Peyer's patch (tissue), 4 donors: ENCODE data around the gene COLEC11. TPM values are rescaled to one million over a fixed set of nuclear protein-coding genes. Genes with fewer than 3 reads are reported as not detected.

Source experiments
- DNase-seq, 3 donors: peaks; one replicate each; pipeline ENCODE4 v3.0.0-alpha.2; 2017 to 2019
- H3K27ac ChIP-seq, 4 donors: fragments of 200-600 bp; sonication (generic); one replicate each; pipeline ENCODE4 v1.5.1; 2016 to 2019
- H3K27me3 ChIP-seq, 2 donors: fragments of 200-600 bp; sonication (generic); one replicate each; pipeline ENCODE4 v1.5.1; 2019
- H3K36me3 ChIP-seq, 3 donors: fragments of 200-600 bp; sonication (generic); one replicate each; pipeline ENCODE4 v1.5.1; 2016 to 2019
- H3K4me1 ChIP-seq, 4 donors: fragments of 200-600 bp; sonication (generic); one replicate each; pipeline ENCODE4 v1.5.1; 2016 to 2019
- H3K4me3 ChIP-seq, 4 donors: fragments of 200-600 bp; sonication (generic); 1 replicate in 3 of 4; 2 replicates in 1 of 4; pipeline ENCODE4 v1.5.1; 2016 to 2019; ENCODE audit warnings: mild to moderate bottlenecking in 1 of 4
- H3K9me3 ChIP-seq, 4 donors: fragments of 200-600 bp; sonication (generic); one replicate each; pipeline ENCODE4 v1.5.1; 2016 to 2019; ENCODE audit warnings: mild to moderate bottlenecking in 1 of 4
- CTCF ChIP-seq, 6 experiments: fragments of 450-650 bp in 4 of 6; fragments of 200-600 bp in 2 of 6; sonication (generic) in 1 of 6; IDR thresholded peaks; one replicate each; pipeline ENCODE4 v1.5.1; 2017 to 2019; ENCODE audit warnings: antibody characterized with exemption in 6 of 6, mild to moderate bottlenecking in 3 of 6, moderate library complexity in 1 of 6
- POLR2A ChIP-seq, 2 donors: fragments of 450-650 bp; IDR thresholded peaks; one replicate each; pipeline ENCODE4 v1.5.1; 2017; ENCODE audit warnings: antibody characterized with exemption in 2 of 2, mild to moderate bottlenecking in 2 of 2, moderate library complexity in 2 of 2
- total RNA-seq, 4 donors: library from RNA; depleted of rRNA; stranded (reverse); fragments of >200 nt; gene quantifications; one replicate each; pipeline ENCODE4 v1.1.0, GENCODE V29; 2016

COLEC11 gene
- total RNA-seq, 4 donors from 2014 or later: 0.70 to 5.8 (median 1.1) TPM; not detected in 1

- Histone ChIP-seq H3K27me3 (no peaks in the 10 kb centered on the region), H3K36me3 (no peaks in the 10 kb centered on the region), H3K4me1 (no peaks in the 10 kb centered on the region), H3K9me3 (no peaks in the 10 kb centered on the region), H3K27ac (no peak overlapping the region), H3K4me3 (no peak overlapping the region)
- no peak for TF ChIP-seq POLR2A (IDR thresholded peaks at IDR 0.05)
- TF ChIP-seq CTCF (IDR thresholded peaks at IDR 0.05): no peak
- no peak for DNase-seq
Observed at GRCh38 chr2:3596901-3597417, 2.0 kb downstream of the COLEC11 start.

- H3K4me1 ChIP-seq: no peaks in the 10 kb centered on the region
- H3K9me3 ChIP-seq: no peaks in the 10 kb centered on the region
- no peak overlapping the region for H3K4me3 ChIP-seq
- H3K27me3 ChIP-seq: no peaks in the 10 kb centered on the region
- no peak for TF ChIP-seq CTCF (IDR thresholded peaks at IDR 0.05)
- no peak for TF ChIP-seq POLR2A (IDR thresholded peaks at IDR 0.05)
- no peak overlapping the region for H3K27ac ChIP-seq
- no peak for DNase-seq
- H3K36me3 ChIP-seq: no peaks in the 10 kb centered on the region
Observed at GRCh38 chr2:3597567-3597966, 2.7 kb downstream of the COLEC11 start.

GRCh38 chr2:3598197-3598910 is 3.4 kb downstream of the COLEC11 start:
- TF ChIP-seq CTCF (IDR thresholded peaks at IDR 0.05) (no peak), POLR2A (IDR thresholded peaks at IDR 0.05) (no peak)
- Histone ChIP-seq H3K27me3 (no peaks in the 10 kb centered on the region), H3K27ac (no peak overlapping the region), H3K9me3 (no peaks in the 10 kb centered on the region), H3K4me3 (no peak overlapping the region), H3K4me1 (no peaks in the 10 kb centered on the region), H3K36me3 (no peaks in the 10 kb centered on the region)
- DNase-seq: no peak

- H3K27ac ChIP-seq: no peak overlapping the region
- no peaks in the 10 kb centered on the region for H3K27me3 ChIP-seq
- no peaks in the 10 kb centered on the region for H3K9me3 ChIP-seq
Observed at GRCh38 chr2:3598912-3599854, 4.3 kb downstream of the COLEC11 start.

More at GRCh38 chr2:3598912-3599854, 4.3 kb downstream of the COLEC11 start:
- no peak overlapping the region for H3K4me3 ChIP-seq
- no peaks in the 10 kb centered on the region for H3K36me3 ChIP-seq
- TF ChIP-seq CTCF (IDR thresholded peaks at IDR 0.05): no peak
- no peak for TF ChIP-seq POLR2A (IDR thresholded peaks at IDR 0.05)
- no peaks in the 10 kb centered on the region for H3K4me1 ChIP-seq
- no peak for DNase-seq
